ENCODE results near the gene GRB2.
A peak's percentile ranks its signal among the peaks of the same experiment; 100 is the strongest.

The GRB2 gene

GRCh38 chr17:75345514-75346167, 59.8 kb downstream of the GRB2 start:
- Histone ChIP-seq H3K4me3 (peak overlapping the region; percentile 59), H3K4me1 (peaks cover 98% of the 10 kb centered on the region), H3K9ac (peak overlapping the region; percentile 75), H3K27me3 (no peaks in the 10 kb centered on the region), H3K27ac (peak overlapping the region; percentile 88), H3K36me3 (0 out of 2 replicates have a peak, but pooled peaks cover 5% of the 10 kb centered on the region), H3K4me2 (peak overlapping the region; percentile 95), H3K9me3 (no peaks in the 10 kb centered on the region), H4K20me1 (peaks cover 48% of the 10 kb centered on the region)
- TF ChIP-seq Cebpa-rat (IDR thresholded peaks at IDR 0.05), result no peak

GRCh38 chr17:75344666-75345065, 60.8 kb downstream of the GRB2 start:
- H3K4me3 ChIP-seq, result peak overlapping the region; percentile 59
- peaks cover 38% of the 10 kb centered on the region for H4K20me1 ChIP-seq
- peak overlapping the region; percentile 93 for H3K27ac ChIP-seq
- no peaks in the 10 kb centered on the region for H3K9me3 ChIP-seq
- H3K4me2 ChIP-seq, result peak overlapping the region; percentile 95
- H3K36me3 ChIP-seq, result 0 out of 2 replicates have a peak, but pooled peaks cover 4% of the 10 kb centered on the region
- no peaks in the 10 kb centered on the region for H3K27me3 ChIP-seq
- peaks cover 98% of the 10 kb centered on the region for H3K4me1 ChIP-seq
- peak overlapping the region; percentile 75; the same call in 1 of the 2 replicates for H3K9ac ChIP-seq
- no peak for TF ChIP-seq Cebpa-rat (IDR thresholded peaks at IDR 0.05)

GRCh38 chr17:75342996-75343395, 62.5 kb downstream of the GRB2 start:
- Histone ChIP-seq H3K27ac (peak overlapping the region; percentile 93), H3K9me3 (no peaks in the 10 kb centered on the region), H3K9ac (peak overlapping the region; percentile 62), H3K4me2 (peak overlapping the region; percentile 95), H3K36me3 (0 out of 2 replicates have a peak, but pooled peaks cover 4% of the 10 kb centered on the region), H3K4me1 (peaks cover 95% of the 10 kb centered on the region), H4K20me1 (peaks cover 22% of the 10 kb centered on the region), H3K4me3 (no peak overlapping the region), H3K27me3 (no peaks in the 10 kb centered on the region)
- no peak for TF ChIP-seq Cebpa-rat (IDR thresholded peaks at IDR 0.05)

- peak overlapping the region; percentile 93 for H3K27ac ChIP-seq
- peaks cover 11% of the 10 kb centered on the region for H4K20me1 ChIP-seq
- H3K27me3 ChIP-seq, result no peaks in the 10 kb centered on the region
- H3K36me3 ChIP-seq, result 0 out of 2 replicates have a peak, but pooled peaks cover 4% of the 10 kb centered on the region
- H3K9me3 ChIP-seq, result no peaks in the 10 kb centered on the region
- H3K9ac ChIP-seq, result peak overlapping the region; percentile 62
- H3K4me3 ChIP-seq, result no peak overlapping the region
- TF ChIP-seq Cebpa-rat (IDR thresholded peaks at IDR 0.05), result no peak
- peaks cover 95% of the 10 kb centered on the region for H3K4me1 ChIP-seq
- H3K4me2 ChIP-seq, result peak overlapping the region; percentile 95
These were observed 63.5 kb downstream of the GRB2 start for GRCh38 chr17:75341784-75342486.

- TF ChIP-seq Cebpa-rat (IDR thresholded peaks at IDR 0.05), result no peak
- no peaks in the 10 kb centered on the region for H4K20me1 ChIP-seq
- H3K4me1 ChIP-seq, result peaks cover 95% of the 10 kb centered on the region
- peak overlapping the region; percentile 62; the same call in 1 of the 2 replicates for H3K9ac ChIP-seq
- H3K4me3 ChIP-seq, result no peak overlapping the region
- no peaks in the 10 kb centered on the region for H3K9me3 ChIP-seq
- no peaks in the 10 kb centered on the region for H3K27me3 ChIP-seq
- peak overlapping the region; percentile 95 for H3K4me2 ChIP-seq
- 0 out of 2 replicates have a peak, but pooled peaks cover 4% of the 10 kb centered on the region for H3K36me3 ChIP-seq
- H3K27ac ChIP-seq, result peak overlapping the region; percentile 93
These were observed 64.8 kb downstream of the GRB2 start for GRCh38 chr17:75340631-75341030.

GRCh38 chr17:75339971-75340370, 65.5 kb downstream of the GRB2 start:
- no peak for TF ChIP-seq Cebpa-rat (IDR thresholded peaks at IDR 0.05)
- Histone ChIP-seq H3K9ac (peak overlapping the region; percentile 62), H3K4me3 (no peak overlapping the region), H3K27ac (peak overlapping the region; percentile 93), H3K4me2 (peak overlapping the region; percentile 95), H3K9me3 (no peaks in the 10 kb centered on the region), H3K27me3 (no peaks in the 10 kb centered on the region), H4K20me1 (no peaks in the 10 kb centered on the region), H3K4me1 (peaks cover 97% of the 10 kb centered on the region), H3K36me3 (0 out of 2 replicates have a peak, but pooled peaks cover 4% of the 10 kb centered on the region)

GRCh38 chr17:75338335-75338734, 67.1 kb downstream of the GRB2 start:
- Histone ChIP-seq H3K27ac (peak overlapping the region; percentile 93), H3K9me3 (no peaks in the 10 kb centered on the region), H3K36me3 (peaks cover 11% of the 10 kb centered on the region; the same call in 1 of the 2 replicates), H3K4me2 (peak overlapping the region; percentile 95), H3K4me1 (peaks cover 98% of the 10 kb centered on the region), H4K20me1 (no peaks in the 10 kb centered on the region), H3K27me3 (no peaks in the 10 kb centered on the region), H3K4me3 (peak overlapping the region; percentile 56), H3K9ac (peak overlapping the region; percentile 78)
- TF ChIP-seq Cebpa-rat (IDR thresholded peaks at IDR 0.05), result no peak

- TF ChIP-seq Cebpa-rat (IDR thresholded peaks at IDR 0.05), result no peak
- Histone ChIP-seq H3K4me3 (no peak overlapping the region), H3K4me2 (peak overlapping the region; percentile 95), H3K36me3 (peaks cover 36% of the 10 kb centered on the region), H4K20me1 (no peaks in the 10 kb centered on the region), H3K9ac (no peak overlapping the region), H3K27ac (peak overlapping the region; percentile 93), H3K9me3 (no peaks in the 10 kb centered on the region), H3K27me3 (no peaks in the 10 kb centered on the region), H3K4me1 (peaks cover 98% of the 10 kb centered on the region)
These were observed 70.2 kb downstream of the GRB2 start for GRCh38 chr17:75335315-75335714.

GRCh38 chr17:75334723-75335122, 70.8 kb downstream of the GRB2 start:
- H3K4me1 ChIP-seq, result peaks cover 98% of the 10 kb centered on the region
- no peak overlapping the region for H3K9ac ChIP-seq
- H3K27ac ChIP-seq, result peak overlapping the region; percentile 93
- H3K4me3 ChIP-seq, result no peak overlapping the region
- H3K27me3 ChIP-seq, result no peaks in the 10 kb centered on the region
- H3K9me3 ChIP-seq, result no peaks in the 10 kb centered on the region
- no peaks in the 10 kb centered on the region for H4K20me1 ChIP-seq
- H3K4me2 ChIP-seq, result peak overlapping the region; percentile 95
- no peak for TF ChIP-seq Cebpa-rat (IDR thresholded peaks at IDR 0.05)
- H3K36me3 ChIP-seq, result peaks cover 42% of the 10 kb centered on the region

- Histone ChIP-seq H4K20me1 (no peaks in the 10 kb centered on the region), H3K9me3 (no peaks in the 10 kb centered on the region), H3K4me3 (no peak overlapping the region), H3K36me3 (peaks cover 60% of the 10 kb centered on the region), H3K9ac (no peak overlapping the region; the same call in 1 of the 2 replicates), H3K4me1 (peaks cover 99% of the 10 kb centered on the region), H3K4me2 (peak overlapping the region; percentile 20), H3K27ac (peak overlapping the region; percentile 63), H3K27me3 (no peaks in the 10 kb centered on the region)
- TF ChIP-seq Cebpa-rat (IDR thresholded peaks at IDR 0.05), result no peak
These were observed 73.8 kb downstream of the GRB2 start for GRCh38 chr17:75331671-75332070.
